NCI-H510A treated with DMSO at 0.1 percent for 48 hours (cell line): ENCODE measurements around the gene CTSD.
A peak's percentile ranks its signal among the peaks of the same experiment; 100 is the strongest.

Experiments
- DNase-seq: peaks from one replicate; lab custom pipeline; 2025; lab: John Stamatoyannopoulos, UW

Gene CTSD

GRCh38 chr11:1755692-1756561 lies 7.8 kb downstream of the CTSD start:
- peak; percentile 53 for DNase-seq

GRCh38 chr11:1755344-1755691 lies 8.4 kb downstream of the CTSD start:
- no peak for DNase-seq

DNA sequence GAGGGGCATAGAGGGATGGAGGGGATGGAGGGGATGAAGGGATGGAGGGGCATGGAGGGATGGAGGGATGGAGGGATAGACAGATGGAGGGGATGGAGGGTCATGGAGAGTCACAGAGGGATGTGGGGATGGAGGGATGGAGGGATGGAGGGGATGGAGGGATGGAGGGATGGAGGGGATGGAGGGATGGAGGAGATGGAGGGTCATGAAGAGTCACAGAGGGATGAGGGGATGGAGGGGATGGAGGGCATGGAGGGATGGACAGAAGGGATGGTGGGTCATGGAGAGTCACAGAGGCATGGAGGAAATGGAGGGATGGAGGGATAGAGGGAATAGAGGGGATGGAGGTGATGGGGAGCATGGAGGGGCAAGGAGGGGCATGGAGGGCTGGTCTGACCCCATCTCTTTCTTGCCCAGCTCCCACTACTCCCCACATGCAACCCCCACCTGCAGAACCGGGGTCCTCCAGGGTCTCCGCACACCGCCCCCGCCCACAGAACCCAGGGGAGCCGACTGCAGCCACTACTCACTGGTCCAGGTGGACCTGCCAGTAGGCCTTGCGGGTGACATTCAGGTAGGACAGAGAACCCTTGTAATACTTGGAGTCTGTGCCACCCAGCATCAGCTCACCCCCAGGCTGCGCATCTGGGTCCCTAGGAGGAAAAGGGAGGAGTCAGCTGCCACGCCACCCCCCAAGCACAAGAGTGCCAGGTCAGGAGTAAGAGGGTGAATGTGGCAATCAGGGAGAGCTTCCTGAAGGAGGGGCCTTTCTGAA lies 9.2 kb downstream of the CTSD start:
- no peak for DNase-seq

DNA sequence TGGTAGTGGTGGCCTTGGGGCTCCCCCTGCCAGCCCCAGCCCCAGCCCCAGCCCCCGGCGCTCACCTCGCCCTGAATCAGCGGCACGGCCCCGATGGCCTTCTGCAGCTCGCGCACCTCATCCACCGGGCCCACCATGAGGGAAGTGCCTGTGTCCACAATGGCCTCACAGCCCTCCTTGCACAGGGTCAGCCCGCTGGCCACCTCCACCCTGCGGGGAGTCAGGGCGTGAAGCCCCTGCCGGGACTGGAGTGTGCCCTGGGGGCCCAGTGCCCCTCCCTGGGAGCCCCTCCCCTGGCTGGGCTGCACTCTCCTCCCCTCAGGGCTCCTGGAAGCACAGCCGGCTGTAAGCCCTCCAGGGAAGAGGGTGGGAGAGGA lies 9.8 kb downstream of the CTSD start:
- DNase-seq = no peak

DNA sequence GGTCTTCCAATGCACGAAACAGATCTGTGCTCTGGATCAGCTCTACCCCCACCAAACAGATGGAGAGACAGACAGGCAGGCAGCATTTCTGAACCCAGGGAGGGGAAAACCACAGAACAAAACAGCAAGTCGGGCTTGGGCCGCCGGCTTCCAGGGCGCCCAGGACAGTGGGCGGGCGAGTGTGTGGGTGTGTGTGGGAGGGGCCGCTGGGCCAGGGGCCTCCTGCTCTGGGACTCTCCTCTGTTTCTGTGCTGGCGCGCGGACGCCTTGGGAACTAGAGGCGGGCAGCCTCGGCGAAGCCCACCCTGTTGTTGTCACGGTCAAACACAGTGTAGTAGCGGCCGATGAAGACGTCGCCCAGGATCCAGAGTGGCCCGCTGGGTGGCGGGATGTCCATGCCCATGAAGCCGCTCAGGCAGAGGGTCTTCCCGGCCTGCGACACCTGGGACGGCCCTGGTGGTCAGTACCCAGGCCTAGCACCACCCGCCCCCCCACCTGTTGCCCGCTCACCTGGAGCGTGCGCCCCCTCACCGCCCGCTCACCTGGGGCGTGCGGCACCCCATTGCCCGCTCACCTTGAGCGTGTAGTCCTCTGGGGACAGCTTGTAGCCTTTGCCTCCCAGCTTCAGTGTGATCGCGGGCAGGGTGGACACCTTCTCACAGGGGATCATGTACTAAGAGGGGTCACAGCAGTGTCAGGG lies 10.3 kb downstream of the CTSD start:
- DNase-seq = no peak

DNA sequence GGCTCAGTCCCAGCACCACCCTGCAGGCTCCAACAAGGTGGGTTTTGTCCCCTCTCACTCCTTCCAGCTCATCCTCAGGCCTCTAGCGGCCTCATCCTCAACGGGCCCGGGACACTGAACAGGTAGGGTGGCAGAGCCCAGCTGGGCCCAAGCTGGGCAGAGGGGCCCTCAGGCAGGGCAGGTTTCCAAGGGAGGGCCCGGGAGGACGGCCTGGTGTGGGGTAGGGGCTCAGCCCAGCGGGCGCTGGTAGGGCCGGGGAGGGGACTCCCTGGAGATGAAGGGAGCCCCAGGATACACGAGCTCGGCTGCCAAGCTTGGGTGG lies 10.9 kb downstream of the CTSD start:
- no peak for DNase-seq

GRCh38 chr11:1751999-1752906 lies 11.5 kb downstream of the CTSD start:
- DNase-seq = no peak

DNA sequence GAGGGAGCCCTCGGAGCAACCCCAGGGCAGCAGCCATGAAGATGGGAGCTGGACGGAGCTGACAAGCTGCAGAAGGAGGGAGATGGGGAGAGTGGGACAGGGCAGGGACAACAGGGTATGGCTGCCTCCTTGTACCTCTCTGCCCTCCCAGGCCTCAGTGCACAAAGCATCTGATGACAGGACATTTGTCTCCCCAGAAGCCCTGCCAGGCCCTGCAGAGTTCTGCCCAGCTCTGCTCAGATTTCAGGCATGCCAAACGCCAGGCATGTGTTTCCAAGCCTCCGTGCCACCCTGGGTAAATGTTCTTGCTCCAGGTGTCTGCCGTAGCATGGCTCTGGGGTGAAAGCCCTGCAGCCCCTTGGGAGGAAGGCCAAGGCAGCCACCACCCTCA lies 12.2 kb downstream of the CTSD start:
- DNase-seq = no peak

- no peak for DNase-seq
These were observed 12.7 kb downstream of the CTSD start for GRCh38 chr11:1750840-1751530.

GRCh38 chr11:1750481-1750839 lies 13.3 kb downstream of the CTSD start, which contains the start of gene IFITM10:
TSS of gene IFITM10 (minus strand) at chr11:1750595. CDS start at chr11:1750442, 153 bp downstream.
- DNase-seq = no peak

DNA sequence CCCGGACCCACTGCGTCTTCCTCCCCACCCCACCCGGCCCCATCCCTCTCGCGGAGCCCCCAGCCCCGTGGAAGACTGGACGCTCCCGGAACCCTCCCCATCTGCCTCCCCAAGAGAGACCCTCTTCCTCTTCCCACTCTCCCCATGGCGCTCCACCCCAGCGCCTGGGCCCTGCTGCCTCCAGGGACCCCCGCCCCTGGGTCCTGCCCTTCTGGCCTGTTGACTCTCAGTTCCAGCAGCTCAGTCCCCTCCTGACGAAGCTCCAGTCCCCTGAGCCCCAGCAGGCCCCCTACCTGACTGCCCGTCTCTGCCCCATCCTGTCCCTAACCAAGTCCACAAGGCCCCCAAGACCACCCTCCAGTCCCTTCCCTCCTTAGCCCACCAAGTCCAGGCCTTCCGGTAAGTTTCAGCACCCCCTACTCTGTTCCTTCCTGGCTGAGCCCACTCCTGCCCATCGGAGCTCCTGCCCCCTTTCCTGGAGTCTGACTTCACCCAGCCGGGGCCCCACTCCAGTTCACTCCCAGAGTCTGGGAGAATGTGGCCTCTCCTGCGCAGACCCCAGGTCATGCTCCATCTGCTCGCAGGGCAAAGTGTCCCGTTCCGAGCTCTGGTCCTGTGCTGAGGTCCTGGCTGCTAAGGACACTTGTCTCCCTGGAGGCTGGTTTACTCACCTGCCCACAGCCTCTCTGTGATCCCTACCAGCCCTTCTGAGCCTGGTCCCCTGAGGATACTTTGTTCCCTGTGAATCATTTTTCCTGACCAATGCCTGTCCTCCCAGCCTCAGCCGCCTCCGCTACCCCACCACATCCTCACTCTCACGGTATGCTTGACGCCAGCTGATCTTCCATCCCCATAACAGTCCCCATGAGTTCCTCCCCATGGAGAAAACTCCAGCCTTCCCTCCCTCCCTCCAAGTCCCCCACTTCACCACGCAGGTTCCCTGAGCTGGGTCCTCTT lies 14.1 kb downstream of the CTSD start:
- DNase-seq = no peak

GRCh38 chr11:1748636-1749394 lies 14.9 kb downstream of the CTSD start:
- no peak for DNase-seq

- no peak for DNase-seq
These were observed 15.7 kb downstream of the CTSD start for GRCh38 chr11:1747753-1748635.

DNA sequence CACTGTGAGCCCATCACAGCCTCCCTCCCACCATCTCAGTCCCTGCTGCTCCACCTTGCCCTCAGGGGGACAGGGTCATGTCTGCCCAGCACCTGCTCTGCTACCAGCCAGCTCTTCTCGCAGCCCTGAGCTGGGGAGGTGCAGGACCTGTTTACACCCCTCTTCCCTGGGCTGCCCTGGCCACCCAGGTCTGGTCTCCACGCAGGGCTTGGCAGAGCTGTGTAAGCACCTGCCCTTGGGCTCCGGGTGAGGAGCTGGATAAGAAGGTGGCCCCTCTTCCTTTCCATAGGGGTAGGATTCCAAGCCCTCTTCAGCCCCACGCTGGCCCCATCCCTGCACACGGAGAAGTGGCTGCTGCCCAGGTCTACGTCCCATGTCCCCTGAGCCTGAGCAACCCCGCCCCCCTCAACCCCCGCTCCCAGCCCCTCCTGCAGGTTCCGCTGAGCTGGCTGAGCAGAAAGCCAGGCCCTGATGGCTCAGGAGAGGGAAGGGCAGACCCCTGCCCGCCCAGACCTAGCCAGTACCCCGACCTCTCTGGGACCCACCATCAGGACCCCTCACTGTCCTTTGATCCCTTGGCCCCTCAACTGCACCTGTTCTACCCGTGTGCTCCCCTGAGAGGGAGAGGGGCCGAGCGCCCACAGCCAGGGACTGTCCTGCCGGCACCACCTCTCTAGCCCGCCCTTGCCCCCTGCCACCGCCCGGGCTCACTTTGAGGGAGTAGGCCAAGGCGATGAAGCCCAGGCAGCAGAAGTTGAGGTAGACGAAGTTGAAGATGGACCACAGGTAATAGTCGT lies 16.6 kb downstream of the CTSD start:
- DNase-seq = no peak

GRCh38 chr11:1746511-1746931 lies 17.2 kb downstream of the CTSD start:
- no peak for DNase-seq

GRCh38 chr11:1745701-1746320 lies 17.9 kb downstream of the CTSD start:
- DNase-seq = no peak
